Fibroblast of mammary gland (primary cell): ENCODE results near the gene FBXO17.
A peak's percentile ranks its signal among the peaks of the same experiment; 100 is the strongest.

ENCODE experiments used
- DNase-seq: peaks from one replicate; pipeline ENCODE4 v3.0.0-alpha.2; 2010; ENCODE audit warnings: low read depth
- H3K4me3 ChIP-seq: 2 replicates; pipeline ENCODE4 v1.5.1; 2011; ENCODE audit warnings: low read depth, mild to moderate bottlenecking, low read length, moderate library complexity; ENCODE audit not compliant: control insufficient read depth
- CTCF ChIP-seq: conservative IDR thresholded peaks from 2 replicates; pipeline ENCODE4 v1.5.1; 2011; ENCODE audit warnings: low read depth, low read length, inconsistent platforms; ENCODE audit not compliant: control insufficient read depth, insufficient read depth

FBXO17 gene

GRCh38 chr19:38952395-38953165, 23.0 kb downstream of the FBXO17 start:
- no peak for DNase-seq
- no peak for TF ChIP-seq CTCF

GRCh38 chr19:38951187-38951586, 24.4 kb downstream of the FBXO17 start:
- DNase-seq: no peak
- no peak for TF ChIP-seq CTCF
- H3K4me3 ChIP-seq: no peak overlapping the region

More at GRCh38 chr19:38952395-38953165, 23.0 kb downstream of the FBXO17 start:
- no peak overlapping the region for H3K4me3 ChIP-seq

- no peak for TF ChIP-seq CTCF
- H3K4me3 ChIP-seq: peak overlapping the region; percentile 16
- DNase-seq: peak; percentile 78
These were observed 25.8 kb downstream of the FBXO17 start for GRCh38 chr19:38949580-38950367.

- DNase-seq: no peak
- no peak for TF ChIP-seq CTCF
- no peak overlapping the region for H3K4me3 ChIP-seq
These were observed 29.1 kb downstream of the FBXO17 start for GRCh38 chr19:38946229-38947010.

- DNase-seq: no peak
- H3K4me3 ChIP-seq: no peak overlapping the region
- TF ChIP-seq CTCF: no peak
These were observed 29.8 kb downstream of the FBXO17 start for GRCh38 chr19:38945562-38946228.

GRCh38 chr19:38944981-38945506, 30.5 kb downstream of the FBXO17 start:
- DNase-seq: peak; percentile 14
- no peak overlapping the region for H3K4me3 ChIP-seq
- no peak for TF ChIP-seq CTCF
